Panc1 (cell line): ENCODE data around the gene OR10P1.

Experiments used
- POLR2AphosphoS5 ChIP-seq: IDR thresholded peaks from 2 replicates; pipeline ENCODE4 v1.6.1; 2012; ENCODE audit warnings: mild to moderate bottlenecking, low read depth, low read length, moderate library complexity
- TF ChIP-seq, protein P1 (sequence below): fragments of 450-650 bp; IDR thresholded peaks from 2 replicates; pipeline ENCODE4 v1.5.1; 2017; ENCODE audit warnings: mild to moderate bottlenecking

DNA sequence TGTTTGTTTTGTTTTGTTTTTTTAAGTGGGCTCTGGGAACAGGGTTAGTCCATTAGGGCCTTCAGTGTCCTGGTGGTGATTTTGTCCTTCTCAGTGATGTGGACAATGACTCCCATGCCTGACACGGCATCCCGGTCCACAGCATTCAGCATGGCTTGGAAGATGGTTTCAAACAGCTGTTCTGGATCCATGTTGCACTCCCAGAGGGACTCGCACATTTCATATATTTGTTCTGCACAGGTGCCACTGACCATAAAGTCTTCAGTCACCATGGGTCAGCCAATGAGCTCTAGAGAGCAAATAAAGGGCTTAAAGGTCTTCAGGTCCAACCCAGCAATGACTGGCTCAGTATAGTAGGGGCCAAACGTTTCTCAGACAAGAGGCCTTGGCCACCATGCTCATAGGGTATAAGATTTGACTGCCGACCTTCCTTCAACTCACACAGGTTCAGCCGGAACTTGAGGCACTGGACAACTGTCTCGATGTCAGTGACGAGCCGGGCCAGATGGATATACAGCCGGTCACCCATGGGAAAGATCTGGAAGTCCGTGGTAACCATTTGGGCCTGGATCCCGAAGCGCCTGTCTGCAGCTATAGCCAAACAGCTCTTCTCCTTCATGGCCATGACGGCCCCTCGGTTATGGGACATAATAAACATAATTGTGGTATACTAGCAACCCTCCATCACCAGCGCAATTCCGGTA lies 18.0 kb downstream of the OR10P1 start:
- TF ChIP-seq, protein P1, sequence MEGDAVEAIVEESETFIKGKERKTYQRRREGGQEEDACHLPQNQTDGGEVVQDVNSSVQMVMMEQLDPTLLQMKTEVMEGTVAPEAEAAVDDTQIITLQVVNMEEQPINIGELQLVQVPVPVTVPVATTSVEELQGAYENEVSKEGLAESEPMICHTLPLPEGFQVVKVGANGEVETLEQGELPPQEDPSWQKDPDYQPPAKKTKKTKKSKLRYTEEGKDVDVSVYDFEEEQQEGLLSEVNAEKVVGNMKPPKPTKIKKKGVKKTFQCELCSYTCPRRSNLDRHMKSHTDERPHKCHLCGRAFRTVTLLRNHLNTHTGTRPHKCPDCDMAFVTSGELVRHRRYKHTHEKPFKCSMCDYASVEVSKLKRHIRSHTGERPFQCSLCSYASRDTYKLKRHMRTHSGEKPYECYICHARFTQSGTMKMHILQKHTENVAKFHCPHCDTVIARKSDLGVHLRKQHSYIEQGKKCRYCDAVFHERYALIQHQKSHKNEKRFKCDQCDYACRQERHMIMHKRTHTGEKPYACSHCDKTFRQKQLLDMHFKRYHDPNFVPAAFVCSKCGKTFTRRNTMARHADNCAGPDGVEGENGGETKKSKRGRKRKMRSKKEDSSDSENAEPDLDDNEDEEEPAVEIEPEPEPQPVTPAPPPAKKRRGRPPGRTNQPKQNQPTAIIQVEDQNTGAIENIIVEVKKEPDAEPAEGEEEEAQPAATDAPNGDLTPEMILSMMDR: no peak
- TF ChIP-seq POLR2AphosphoS5: no peak
